HG03025 (cell line): Measurements from ENCODE around the gene DDX51.

Source experiments
- ATAC-seq: cut with Tn5 transposase; IDR thresholded peaks from one replicate; pipeline ENCODE4 v1.9.1; 2021; ENCODE audit warnings: mild to moderate bottlenecking, moderate library complexity; ENCODE audit not compliant: unreplicated experiment, low FRiP score

DDX51 gene

GRCh38 chr12:132144115-132144809 is at the start of gene DDX51, which contains the start of gene NOC4L:
DDX51 (minus strand) TSS chr12:132144319; CDS start chr12:132144296, 23 bp downstream.
NOC4L (plus strand) TSS chr12:132144457; CDS start chr12:132144489, 32 bp downstream.
- ATAC-seq, result peak; percentile 80

- ATAC-seq, result no peak
Observed at GRCh38 chr12:132191715-132192553, 47.8 kb upstream of the DDX51 start.

GRCh38 chr12:132190834-132191500 is 46.8 kb upstream of the DDX51 start:
- no peak for ATAC-seq

GRCh38 chr12:132190012-132190755 is 46.1 kb upstream of the DDX51 start:
- ATAC-seq, result no peak

GRCh38 chr12:132189378-132190011 is 45.4 kb upstream of the DDX51 start:
- no peak for ATAC-seq

- ATAC-seq, result no peak
Observed at GRCh38 chr12:132188916-132189325, 44.8 kb upstream of the DDX51 start.

GRCh38 chr12:132188451-132188901 is 44.4 kb upstream of the DDX51 start:
- ATAC-seq, result no peak

GRCh38 chr12:132187646-132188450 is 43.7 kb upstream of the DDX51 start:
- ATAC-seq, result no peak

GRCh38 chr12:132186857-132187620 is 42.9 kb upstream of the DDX51 start:
- ATAC-seq, result no peak

GRCh38 chr12:132186208-132186856 is 42.2 kb upstream of the DDX51 start:
- no peak for ATAC-seq

- no peak for ATAC-seq
Observed at GRCh38 chr12:132185705-132186104, 41.6 kb upstream of the DDX51 start.

- ATAC-seq, result no peak
Observed at GRCh38 chr12:132182711-132183365, 38.7 kb upstream of the DDX51 start.

- ATAC-seq, result no peak
Observed at GRCh38 chr12:132182206-132182710, 38.1 kb upstream of the DDX51 start.

- ATAC-seq, result no peak
Observed at GRCh38 chr12:132181570-132182200, 37.6 kb upstream of the DDX51 start.

GRCh38 chr12:132180648-132181546 is 36.8 kb upstream of the DDX51 start:
- ATAC-seq, result no peak
